Esophagus muscularis mucosa (tissue), 3 donors: Measurements from ENCODE around the gene SLC2A6.

Source experiments
- POLR2A ChIP-seq: fragments of 450-650 bp; IDR thresholded peaks from one replicate; pipeline ENCODE4 v1.6.1; 2017; ENCODE audit warnings: antibody characterized with exemption, moderate library complexity, mild to moderate bottlenecking, low read depth
- POLR2AphosphoS5 ChIP-seq, 2 donors: sonication (generic); formaldehyde crosslinking; IDR thresholded peaks; one replicate each; pipeline ENCODE4 v1.6.1; 2017; ENCODE audit warnings: antibody characterized with exemption in 2 of 2
- TF ChIP-seq, protein P1 (sequence below), 3 experiments: fragments of 200-600 bp in 2 of 3; fragments of 450-650 bp in 1 of 3; sonication (generic) in 2 of 3; IDR thresholded peaks; one replicate each; pipeline ENCODE4 v1.5.1; 2017 to 2019; ENCODE audit warnings: antibody characterized with exemption in 3 of 3, mild to moderate bottlenecking in 2 of 3, moderate library complexity in 1 of 3

DNA sequence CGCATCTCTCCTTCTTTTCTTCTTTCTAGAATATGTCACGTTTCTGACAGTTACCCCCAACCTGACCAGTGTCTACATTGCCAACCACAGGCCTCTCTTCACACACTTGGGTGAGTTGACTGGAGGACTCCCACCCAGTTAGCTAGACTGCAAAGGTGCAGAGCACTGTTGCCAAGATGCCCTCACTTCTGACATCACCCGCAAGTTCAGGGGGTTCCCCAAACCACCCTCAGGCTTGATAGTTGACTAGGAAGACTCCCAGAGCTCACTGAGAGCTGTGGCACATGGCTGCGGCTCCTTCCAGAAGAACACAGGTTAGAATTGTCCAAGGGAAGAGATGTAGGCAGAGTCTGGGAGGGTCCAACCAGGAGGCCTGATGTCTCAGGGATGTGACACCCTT lies 39.6 kb downstream of the SLC2A6 start:
- TF ChIP-seq, protein P1, sequence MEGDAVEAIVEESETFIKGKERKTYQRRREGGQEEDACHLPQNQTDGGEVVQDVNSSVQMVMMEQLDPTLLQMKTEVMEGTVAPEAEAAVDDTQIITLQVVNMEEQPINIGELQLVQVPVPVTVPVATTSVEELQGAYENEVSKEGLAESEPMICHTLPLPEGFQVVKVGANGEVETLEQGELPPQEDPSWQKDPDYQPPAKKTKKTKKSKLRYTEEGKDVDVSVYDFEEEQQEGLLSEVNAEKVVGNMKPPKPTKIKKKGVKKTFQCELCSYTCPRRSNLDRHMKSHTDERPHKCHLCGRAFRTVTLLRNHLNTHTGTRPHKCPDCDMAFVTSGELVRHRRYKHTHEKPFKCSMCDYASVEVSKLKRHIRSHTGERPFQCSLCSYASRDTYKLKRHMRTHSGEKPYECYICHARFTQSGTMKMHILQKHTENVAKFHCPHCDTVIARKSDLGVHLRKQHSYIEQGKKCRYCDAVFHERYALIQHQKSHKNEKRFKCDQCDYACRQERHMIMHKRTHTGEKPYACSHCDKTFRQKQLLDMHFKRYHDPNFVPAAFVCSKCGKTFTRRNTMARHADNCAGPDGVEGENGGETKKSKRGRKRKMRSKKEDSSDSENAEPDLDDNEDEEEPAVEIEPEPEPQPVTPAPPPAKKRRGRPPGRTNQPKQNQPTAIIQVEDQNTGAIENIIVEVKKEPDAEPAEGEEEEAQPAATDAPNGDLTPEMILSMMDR (IDR thresholded peaks at IDR 0.05): no peak
- no peak for TF ChIP-seq POLR2A
- TF ChIP-seq POLR2AphosphoS5 (IDR thresholded peaks at IDR 0.05): no peak
